Inflammatory macrophage treated with lipopolysaccharide for 4 hours (primary cell): ENCODE measurements around the gene EGFR.

Experiments
- DNase-seq: peaks from one replicate; pipeline ENCODE4 v3.0.0-alpha.2; 2020

EGFR gene

GRCh38 chr7:55255496-55256445, 237.0 kb downstream of the EGFR start:
- peak; percentile 55 for DNase-seq

DNA sequence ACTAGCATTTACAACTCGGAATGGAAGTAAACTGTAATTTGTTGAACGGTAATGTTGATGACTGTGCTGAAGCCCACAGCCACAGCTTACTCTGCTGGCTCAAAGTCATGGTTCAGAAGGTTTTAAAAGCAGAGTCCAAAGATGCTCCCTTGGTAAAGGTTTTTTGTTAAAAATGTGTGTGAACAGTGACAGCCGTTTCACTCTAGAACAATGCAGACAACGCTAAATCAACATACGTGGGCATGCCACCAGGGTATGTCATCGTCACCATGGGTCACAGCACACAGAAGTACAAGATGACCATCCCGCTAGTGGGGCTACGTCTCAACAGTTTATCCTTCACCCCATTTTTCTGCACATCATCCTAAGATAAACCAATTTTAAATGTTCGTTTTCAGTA, 239.8 kb downstream of the EGFR start:
- no peak for DNase-seq

DNA sequence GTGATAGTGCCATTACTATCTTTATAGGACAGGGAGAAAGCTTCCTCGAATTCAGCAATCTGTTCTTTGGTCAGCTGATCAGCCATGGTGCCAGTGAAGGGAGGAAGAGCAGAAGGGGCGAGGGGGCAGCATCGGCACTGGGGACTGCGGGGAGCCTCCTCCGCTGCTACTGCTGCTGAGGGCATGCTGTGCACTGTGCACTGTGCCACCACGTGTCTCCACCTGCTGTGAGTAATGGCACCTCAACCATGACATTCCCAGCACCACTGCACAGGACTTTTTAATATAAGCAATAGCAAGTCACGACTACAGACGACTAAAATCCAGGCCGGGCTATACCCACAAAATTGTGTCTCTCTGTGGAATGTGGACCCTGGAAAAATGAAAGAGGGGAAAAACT, 241.4 kb downstream of the EGFR start:
- DNase-seq = no peak

DNA sequence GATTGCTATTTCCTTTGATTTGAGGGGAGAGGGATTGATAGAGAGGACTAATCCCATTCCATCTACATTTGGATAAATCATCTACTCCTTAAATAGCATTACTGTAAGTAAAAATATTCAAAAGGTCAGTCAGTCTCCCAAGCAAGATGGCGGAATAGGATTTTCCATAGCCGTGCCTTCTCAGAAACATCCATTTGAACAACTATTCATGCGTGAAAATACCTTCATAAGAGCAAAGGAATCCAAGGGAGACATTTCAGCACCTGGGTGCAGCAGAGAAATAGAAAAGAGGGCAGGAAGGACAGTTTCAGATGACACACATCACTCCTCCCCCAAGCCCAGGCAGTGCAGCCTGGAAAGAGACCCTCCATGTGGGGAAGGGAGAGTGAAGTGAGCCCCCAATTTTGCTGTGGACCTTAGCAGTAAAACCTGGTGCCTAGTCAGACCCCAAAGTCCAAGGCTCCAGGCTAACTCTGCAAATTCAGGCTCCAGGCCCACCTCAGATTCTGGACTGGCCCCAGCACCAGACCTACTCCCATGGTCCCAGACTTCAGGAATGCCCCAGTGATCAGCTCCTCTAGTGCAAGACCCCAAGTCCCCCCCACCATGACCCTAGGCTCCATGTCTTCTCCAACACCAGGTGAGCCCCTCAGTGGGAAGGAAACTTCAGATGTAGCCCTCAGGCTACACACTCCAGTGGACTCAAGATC, 242.0 kb downstream of the EGFR start:
- no peak for DNase-seq
